C4-2B (cell line): Measurements from ENCODE around the gene RASSF7.
"Not testable (repeated sequence)": the region's sequence is repeated elsewhere in the genome, so short reads cannot be mapped to it uniquely, and the experiment has no call there.

Source experiments
- H3K27ac ChIP-seq: fragments of 450-650 bp; 2 replicates; pipeline ENCODE4 v1.5.1; 2017
- ZFX ChIP-seq: fragments of 450-650 bp; IDR thresholded peaks from 2 replicates; pipeline ENCODE4 v1.6.1; 2017
- TF ChIP-seq, protein P1 (sequence below): fragments of 450-650 bp; conservative IDR thresholded peaks from 2 replicates; pipeline ENCODE4 v1.5.1; 2017; ENCODE audit warnings: mild to moderate bottlenecking

RASSF7 gene, protein sequence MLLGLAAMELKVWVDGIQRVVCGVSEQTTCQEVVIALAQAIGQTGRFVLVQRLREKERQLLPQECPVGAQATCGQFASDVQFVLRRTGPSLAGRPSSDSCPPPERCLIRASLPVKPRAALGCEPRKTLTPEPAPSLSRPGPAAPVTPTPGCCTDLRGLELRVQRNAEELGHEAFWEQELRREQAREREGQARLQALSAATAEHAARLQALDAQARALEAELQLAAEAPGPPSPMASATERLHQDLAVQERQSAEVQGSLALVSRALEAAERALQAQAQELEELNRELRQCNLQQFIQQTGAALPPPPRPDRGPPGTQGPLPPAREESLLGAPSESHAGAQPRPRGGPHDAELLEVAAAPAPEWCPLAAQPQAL

DNA sequence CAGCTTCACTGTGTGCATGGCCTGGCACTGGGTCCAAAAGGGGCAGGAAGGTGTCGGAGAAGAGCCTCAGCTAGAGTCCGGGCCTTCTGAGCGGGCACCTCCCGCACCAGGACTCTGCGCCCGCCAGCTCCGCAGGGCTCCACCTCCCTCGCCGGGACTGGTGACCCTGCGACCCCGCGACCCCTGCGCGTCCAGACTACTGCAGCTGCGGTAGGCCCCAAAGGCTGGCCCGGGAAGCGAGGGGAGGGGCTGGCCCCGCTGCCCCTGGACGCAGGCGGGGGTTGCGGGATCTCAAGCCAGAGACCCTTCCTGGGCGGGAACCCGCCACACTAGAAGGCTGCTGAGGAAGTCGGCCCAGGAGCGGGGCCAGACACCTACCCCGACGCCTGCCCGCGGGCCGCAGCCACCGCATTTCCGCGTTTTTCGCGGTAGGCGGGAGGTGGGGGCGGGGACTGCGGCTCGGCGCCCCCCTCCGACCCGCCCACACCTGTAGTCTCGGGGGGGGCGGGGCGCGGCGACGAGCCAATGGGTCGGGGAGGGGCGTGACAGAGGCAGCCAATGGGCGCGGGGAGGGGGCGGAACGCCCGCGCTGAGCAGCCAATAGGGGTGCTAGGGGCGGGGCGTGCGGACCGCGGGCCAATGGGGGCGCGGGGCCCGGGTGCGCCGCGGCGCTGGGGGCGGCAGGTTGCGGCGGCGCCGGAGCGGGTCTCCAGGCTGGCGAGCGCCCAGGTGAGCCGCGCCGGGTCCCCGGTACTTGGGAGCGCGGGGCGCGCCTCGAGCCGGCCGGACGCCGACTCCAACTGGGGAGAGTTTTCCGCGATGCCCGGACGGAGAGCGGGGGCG is at the start of gene RASSF7, which contains the start of gene LMNTD2:
Gene RASSF7, plus strand, starts transcription at position 666 of the 843 bp plus-strand sequence. CDS start 799 bp downstream, outside the sequence.
Gene LMNTD2, minus strand, starts transcription at position 434 of the 843 bp plus-strand sequence. Its CDS starts 22 bp downstream, at position 412.
- peak within 1 kb of the TSS; percentile 99 for H3K27ac ChIP-seq
- TF ChIP-seq ZFX, result peak; percentile 72; the same call in 1 of the 2 replicates
- TF ChIP-seq, protein P1, sequence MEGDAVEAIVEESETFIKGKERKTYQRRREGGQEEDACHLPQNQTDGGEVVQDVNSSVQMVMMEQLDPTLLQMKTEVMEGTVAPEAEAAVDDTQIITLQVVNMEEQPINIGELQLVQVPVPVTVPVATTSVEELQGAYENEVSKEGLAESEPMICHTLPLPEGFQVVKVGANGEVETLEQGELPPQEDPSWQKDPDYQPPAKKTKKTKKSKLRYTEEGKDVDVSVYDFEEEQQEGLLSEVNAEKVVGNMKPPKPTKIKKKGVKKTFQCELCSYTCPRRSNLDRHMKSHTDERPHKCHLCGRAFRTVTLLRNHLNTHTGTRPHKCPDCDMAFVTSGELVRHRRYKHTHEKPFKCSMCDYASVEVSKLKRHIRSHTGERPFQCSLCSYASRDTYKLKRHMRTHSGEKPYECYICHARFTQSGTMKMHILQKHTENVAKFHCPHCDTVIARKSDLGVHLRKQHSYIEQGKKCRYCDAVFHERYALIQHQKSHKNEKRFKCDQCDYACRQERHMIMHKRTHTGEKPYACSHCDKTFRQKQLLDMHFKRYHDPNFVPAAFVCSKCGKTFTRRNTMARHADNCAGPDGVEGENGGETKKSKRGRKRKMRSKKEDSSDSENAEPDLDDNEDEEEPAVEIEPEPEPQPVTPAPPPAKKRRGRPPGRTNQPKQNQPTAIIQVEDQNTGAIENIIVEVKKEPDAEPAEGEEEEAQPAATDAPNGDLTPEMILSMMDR, result no peak

GRCh38 chr11:512761-513595 is 47.8 kb upstream of the RASSF7 start:
- H3K27ac ChIP-seq, result no peak overlapping the region
- TF ChIP-seq, protein P1, result no peak
- no peak for TF ChIP-seq ZFX

- H3K27ac ChIP-seq, result no peak overlapping the region
- TF ChIP-seq ZFX, result no peak
- TF ChIP-seq, protein P1, result no peak
Observed at GRCh38 chr11:514606-515005, 46.2 kb upstream of the RASSF7 start.

DNA sequence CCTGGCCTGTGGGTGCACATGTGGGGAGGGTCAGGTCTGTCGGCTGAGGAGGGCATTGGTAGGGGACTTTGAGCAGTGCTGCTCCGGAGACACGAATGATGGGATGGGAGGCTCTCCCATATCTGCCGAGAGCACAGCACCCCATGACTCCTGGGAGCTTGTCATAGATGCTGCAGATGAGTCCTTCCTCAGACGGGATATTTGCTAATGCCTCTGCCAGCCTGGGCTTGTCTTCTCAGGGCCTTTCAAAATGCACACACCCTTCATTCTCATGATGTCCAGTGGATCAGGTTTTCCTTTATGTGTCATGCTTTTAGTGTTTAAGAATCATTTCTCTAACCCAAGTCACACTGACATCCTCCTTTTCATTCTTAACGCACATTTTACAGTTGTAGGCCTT is 45.6 kb upstream of the RASSF7 start:
- TF ChIP-seq, protein P1, result no peak
- no peak for TF ChIP-seq ZFX
- no peak overlapping the region for H3K27ac ChIP-seq

- no peak for TF ChIP-seq ZFX
- TF ChIP-seq, protein P1, result no peak
- no peak overlapping the region for H3K27ac ChIP-seq
Observed at GRCh38 chr11:516400-516799, 44.4 kb upstream of the RASSF7 start.

DNA sequence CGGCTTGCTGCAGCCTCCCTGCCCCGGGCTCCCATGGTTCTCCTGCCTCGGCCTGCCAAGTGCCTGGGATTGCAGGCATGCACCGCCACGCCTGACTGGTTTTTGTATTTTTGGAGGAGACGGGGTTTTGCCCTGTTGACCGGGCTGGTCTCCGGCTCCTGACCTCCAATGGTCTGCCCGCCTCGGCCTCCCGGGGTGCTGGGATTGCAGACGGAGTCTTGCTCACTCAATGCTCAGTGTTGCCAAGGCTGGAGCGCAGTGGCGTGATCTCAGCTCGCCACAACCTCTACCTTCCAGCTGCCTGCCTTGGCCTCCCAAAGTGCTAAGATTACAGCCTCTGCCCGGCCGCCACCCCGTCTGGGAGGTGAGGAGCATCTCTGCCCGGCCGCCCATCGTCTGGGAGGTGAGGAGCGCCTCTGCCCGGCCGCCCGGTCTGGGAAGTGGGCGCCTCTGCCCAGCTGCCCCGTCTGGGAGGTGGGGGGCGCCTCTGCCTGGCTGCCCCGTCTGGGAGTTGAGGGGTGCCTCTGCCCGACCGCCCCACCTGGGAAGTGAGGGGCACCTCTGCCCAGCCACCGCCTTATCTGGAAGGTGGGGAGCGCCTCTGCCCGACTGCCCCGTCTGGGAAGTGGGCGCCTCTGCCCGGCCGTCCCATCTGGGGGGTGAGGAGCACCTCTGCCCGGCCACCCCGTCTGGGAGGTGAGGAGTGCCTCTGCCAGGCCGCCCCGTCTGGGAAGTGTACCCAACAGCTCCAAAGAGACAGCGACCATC is 43.7 kb upstream of the RASSF7 start:
- H3K27ac ChIP-seq, result not testable (repeated sequence)
